ENCODE measurements around the gene SNX14.

Gene SNX14

GRCh38 chr6:85460154-85460920, 133.3 kb downstream of the SNX14 start:
- no peaks in the 10 kb centered on the region for H3K36me3 ChIP-seq (replicated peaks)
- no peaks in the 10 kb centered on the region for H3K27me3 ChIP-seq (replicated peaks)
- no peak for TF ChIP-seq CTCF (IDR thresholded peaks at IDR 0.05; ENCODE audit: low read depth, low read length, missing control alignments)
- DNase-seq: no peak
- no peak overlapping the region for H3K4me3 ChIP-seq (ENCODE audit: low read depth, low read length)
- in situ Hi-C loops (cut with HindIII; ENCODE audit: low pct_ligation_motif_present, low sequenced_read_pairs): no loop called here
- H3K27ac ChIP-seq: peak overlapping the region; percentile 73

DNA sequence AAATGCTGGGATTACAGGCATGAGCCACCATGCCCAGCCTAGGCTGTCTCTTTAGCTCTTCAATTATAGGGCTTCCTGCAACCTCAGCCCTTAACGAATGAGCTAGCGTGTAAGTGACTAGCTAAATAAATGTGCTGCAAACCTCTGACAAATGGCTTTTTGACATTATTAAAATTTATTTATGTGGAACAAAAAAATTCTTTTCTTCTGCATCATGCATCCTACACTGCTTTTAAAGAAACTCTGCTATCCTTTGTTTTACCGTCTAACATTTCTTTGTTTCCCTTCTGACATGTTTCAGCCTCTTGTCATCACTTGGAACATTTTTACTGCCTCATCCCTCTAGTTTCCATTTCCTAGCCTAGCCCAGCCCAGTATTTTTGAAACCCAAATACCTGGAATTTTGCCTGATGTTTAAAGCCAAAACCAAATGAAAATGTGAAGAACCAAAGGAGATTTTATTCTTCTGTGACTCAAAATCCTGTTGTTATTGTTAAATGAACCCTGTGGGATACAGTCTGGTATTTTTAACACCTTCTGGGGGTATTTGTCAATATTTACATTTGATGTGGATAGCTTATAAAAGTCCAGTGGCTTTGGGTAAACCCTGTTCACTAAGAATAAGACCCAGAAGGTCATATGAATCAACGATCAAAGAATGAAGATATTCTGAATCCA, 134.3 kb downstream of the SNX14 start:
- DNase-seq: peak; percentile 38
- Histone ChIP-seq H3K36me3 (replicated peaks) (no peaks in the 10 kb centered on the region), H3K27ac (peak overlapping the region; percentile 73), H3K4me3 (ENCODE audit: low read depth, low read length) (no peak overlapping the region), H3K27me3 (replicated peaks) (no peaks in the 10 kb centered on the region)
- no peak for TF ChIP-seq CTCF (IDR thresholded peaks at IDR 0.05; ENCODE audit: low read depth, low read length, missing control alignments)
- in situ Hi-C loops (cut with HindIII; ENCODE audit: low pct_ligation_motif_present, low sequenced_read_pairs): no loop called here

DNA sequence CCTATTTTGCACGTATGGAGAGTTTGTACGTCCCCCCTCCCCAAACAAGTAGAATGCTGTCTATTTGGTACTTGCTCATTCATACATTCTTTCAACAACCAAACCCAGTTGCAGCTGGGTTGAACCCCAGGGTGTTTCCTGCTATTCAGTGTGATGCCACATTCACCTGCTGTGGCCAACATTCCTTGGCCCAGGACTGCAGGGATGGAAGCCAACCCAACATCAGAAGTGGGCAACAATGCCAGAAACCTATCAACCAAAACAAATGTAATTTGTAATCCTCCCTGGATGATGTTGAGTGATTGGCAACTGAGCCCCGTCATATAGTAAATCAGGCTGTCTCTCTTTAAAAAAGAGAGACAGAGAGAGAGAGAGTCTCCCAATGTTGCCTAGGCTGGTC, 134.9 kb downstream of the SNX14 start:
- in situ Hi-C loops (cut with HindIII; ENCODE audit: low pct_ligation_motif_present, low sequenced_read_pairs): no loop called here

DNA sequence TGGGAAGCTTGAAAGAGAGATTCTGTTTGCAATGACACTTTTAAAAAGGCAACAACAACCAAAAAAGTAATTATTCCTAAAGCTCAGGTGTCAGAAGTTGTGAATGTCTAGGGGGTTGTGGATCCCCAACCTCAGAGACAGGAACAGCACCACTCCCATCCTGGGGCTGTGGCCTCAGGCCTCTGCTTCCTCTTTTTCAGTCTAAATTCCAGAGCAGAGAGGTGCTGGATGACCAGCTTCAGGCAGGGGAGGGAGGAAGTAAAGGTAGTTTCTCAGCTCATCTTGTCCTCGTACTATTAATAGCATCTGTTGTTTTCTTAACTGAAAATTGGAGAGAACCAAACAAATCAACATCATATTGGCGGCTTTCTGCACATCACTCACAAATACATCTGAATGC, 135.5 kb downstream of the SNX14 start:
- Histone ChIP-seq H3K27me3 (replicated peaks) (no peaks in the 10 kb centered on the region), H3K27ac (no peak overlapping the region), H3K4me3 (ENCODE audit: low read depth, low read length) (no peak overlapping the region), H3K36me3 (replicated peaks) (no peaks in the 10 kb centered on the region)
- no peak for DNase-seq
- in situ Hi-C loops (cut with HindIII; ENCODE audit: low pct_ligation_motif_present, low sequenced_read_pairs): no loop called here
- no peak for TF ChIP-seq CTCF (IDR thresholded peaks at IDR 0.05; ENCODE audit: low read depth, low read length, missing control alignments)

More for the DNA sequence above, 134.9 kb downstream of the SNX14 start:
- Histone ChIP-seq H3K4me3 (ENCODE audit: low read depth, low read length) (no peak overlapping the region), H3K27me3 (replicated peaks) (no peaks in the 10 kb centered on the region), H3K36me3 (replicated peaks) (no peaks in the 10 kb centered on the region), H3K27ac (peak overlapping the region; percentile 73)
- no peak for DNase-seq
- TF ChIP-seq CTCF (IDR thresholded peaks at IDR 0.05; ENCODE audit: low read depth, low read length, missing control alignments): no peak

- no peak overlapping the region for H3K27ac ChIP-seq
- TF ChIP-seq CTCF (IDR thresholded peaks at IDR 0.05; ENCODE audit: low read depth, low read length, missing control alignments): no peak
- H3K27me3 ChIP-seq (replicated peaks): no peaks in the 10 kb centered on the region
- DNase-seq: no peak
- H3K36me3 ChIP-seq (replicated peaks): no peaks in the 10 kb centered on the region
- no peak overlapping the region for H3K4me3 ChIP-seq (ENCODE audit: low read depth, low read length)
- in situ Hi-C loops (cut with HindIII; ENCODE audit: low pct_ligation_motif_present, low sequenced_read_pairs): no loop called here
These were observed 136.9 kb downstream of the SNX14 start for GRCh38 chr6:85456782-85457181.
